IMR-90 (cell line): Measurements from ENCODE around the gene GPR39. TPM values are rescaled to one million over a fixed set of nuclear protein-coding genes. Genes with fewer than 3 reads are reported as not detected.

Experiments
- ATAC-seq: fragments of 200-7000 bp; cut with Tn5 transposase; 2 replicates; pipeline ENCODE4 v1.9.1; 2020; ENCODE audit warnings: low read depth, mild to moderate bottlenecking, moderate library complexity
- BruUV-seq: library from RNA; stranded (reverse); fragments of 400-500 nt; replicated peaks from 2 replicates; lab custom pipeline; 2021; lab: Mats Ljungman, UMichigan
- CTCF ChIA-PET: fragments of 300-600 bp; formaldehyde crosslinking; extraction: SDS; loops from one replicate; lab custom pipeline; 2021; ENCODE audit warnings: antibody characterized with exemption; lab: Yijun Ruan, JAX
- POLR2A ChIA-PET: fragments of 300-600 bp; sonication (Branson Sonifier 250); formaldehyde crosslinking; loops from one replicate; lab custom pipeline; 2022; ENCODE audit warnings: antibody characterized with exemption; ENCODE audit not compliant: unreplicated experiment; lab: Charles Lee
- DNase-seq: peaks from one replicate; pipeline ENCODE4 v3.0.0; 2013
- H2AFZ ChIP-seq: replicated peaks from 2 replicates; pipeline ENCODE3; 2013; ENCODE audit warnings: low read length, mild to moderate bottlenecking; ENCODE audit not compliant: poor library complexity
- H2AK5ac ChIP-seq: 2 replicates; pipeline ENCODE4 v1.6.1; 2013; ENCODE audit warnings: low read depth, low read length, inconsistent platforms
- H2AK9ac ChIP-seq: replicated peaks from 2 replicates; pipeline ENCODE3; 2013; ENCODE audit warnings: mild to moderate bottlenecking, low read depth, low read length, moderate library complexity; ENCODE audit not compliant: poor library complexity
- H2BK120ac ChIP-seq: 2 replicates; pipeline ENCODE4 v1.6.1; 2013; ENCODE audit warnings: low read depth, low read length, inconsistent platforms
- H2BK15ac ChIP-seq: 3 replicates; pipeline ENCODE4 v1.6.1; 2013; ENCODE audit warnings: low read depth, low read length, inconsistent platforms
- H2BK20ac ChIP-seq: 2 replicates; pipeline ENCODE4 v1.6.1; 2013; ENCODE audit warnings: low read depth, mild to moderate bottlenecking, inconsistent platforms, low read length, moderate library complexity
- H2BK5ac ChIP-seq: 2 replicates; pipeline ENCODE4 v1.6.1; 2013; ENCODE audit warnings: mild to moderate bottlenecking, low read depth, low read length, inconsistent platforms; ENCODE audit not compliant: poor library complexity, severe bottlenecking
- H3K14ac ChIP-seq: replicated peaks from 2 replicates; pipeline ENCODE4 v1.6.1; 2013; ENCODE audit warnings: low read depth, low read length, inconsistent platforms
- H3K18ac ChIP-seq: 2 replicates; pipeline ENCODE4 v1.6.1; 2013; ENCODE audit warnings: low read depth, low read length, control low read depth
- H3K23ac ChIP-seq: 2 replicates; pipeline ENCODE4 v1.6.1; 2013; ENCODE audit warnings: low read depth, low read length, inconsistent platforms
- H3K27ac ChIP-seq: 2 replicates; pipeline ENCODE4 v1.5.1; 2013; ENCODE audit warnings: mild to moderate bottlenecking, control low read depth, low read length; ENCODE audit not compliant: insufficient read depth
- H3K27me3 ChIP-seq: 2 replicates; pipeline ENCODE4 v1.6.1; 2013; ENCODE audit warnings: low read length; ENCODE audit not compliant: control insufficient read depth, insufficient read depth
- H3K36me3 ChIP-seq: 2 replicates; pipeline ENCODE4 v1.6.1; 2013; ENCODE audit warnings: low read length, mixed read lengths; ENCODE audit not compliant: control insufficient read depth, insufficient read depth
- H3K4ac ChIP-seq: 2 replicates; pipeline ENCODE4 v1.6.1; 2013; ENCODE audit warnings: low read depth, low read length, inconsistent platforms
- H3K4me1 ChIP-seq: 2 replicates; pipeline ENCODE4 v1.6.1; 2013; ENCODE audit warnings: low read length, mixed read lengths; ENCODE audit not compliant: control insufficient read depth, insufficient read depth
- H3K4me2 ChIP-seq: 2 replicates; pipeline ENCODE4 v1.6.1; 2013; ENCODE audit warnings: low read depth, mild to moderate bottlenecking, control low read depth, low read length, moderate library complexity
- H3K4me3 ChIP-seq: 2 replicates; pipeline ENCODE4 v1.5.1; 2013; ENCODE audit warnings: low read depth, mild to moderate bottlenecking, control low read depth, low read length, moderate library complexity; ENCODE audit not compliant: insufficient read depth
- H3K56ac ChIP-seq: 2 replicates; pipeline ENCODE4 v1.6.1; 2013; ENCODE audit warnings: low read length, inconsistent platforms; ENCODE audit not compliant: insufficient read depth; ENCODE audit errors: extremely low read depth
- H3K79me1 ChIP-seq, 2 experiments: 2 replicates each; pipeline ENCODE4 v1.6.1; 2013; ENCODE audit warnings: low read length in 2 of 2, inconsistent platforms in 1 of 2, low read depth in 1 of 2
- H3K9ac ChIP-seq: 2 replicates; pipeline ENCODE4 v1.6.1; 2013; ENCODE audit warnings: low read depth, low read length, control low read depth
- H3K9me1 ChIP-seq: 2 replicates; pipeline ENCODE4 v1.6.1; 2013; ENCODE audit warnings: low read length, inconsistent platforms; ENCODE audit not compliant: insufficient read depth
- H3K9me3 ChIP-seq: 2 replicates; pipeline ENCODE4 v1.6.1; 2013; ENCODE audit warnings: low read length; ENCODE audit not compliant: control insufficient read depth, insufficient read depth
- H4K20me1 ChIP-seq: 2 replicates; pipeline ENCODE4 v1.6.1; 2013; ENCODE audit warnings: low read length, inconsistent platforms; ENCODE audit not compliant: insufficient read depth
- H4K5ac ChIP-seq: 2 replicates; pipeline ENCODE4 v1.6.1; 2013; ENCODE audit warnings: mild to moderate bottlenecking, low read depth, low read length, control low read depth
- H4K8ac ChIP-seq, 2 experiments: 2 replicates each; pipeline ENCODE4 v1.6.1; 2013; ENCODE audit warnings: low read depth in 2 of 2, low read length in 2 of 2, control low read depth in 1 of 2, inconsistent platforms in 1 of 2
- H4K91ac ChIP-seq: 2 replicates; pipeline ENCODE4 v1.6.1; 2013; ENCODE audit warnings: low read depth, low read length, inconsistent platforms; ENCODE audit not compliant: insufficient read depth
- CEBPB ChIP-seq: IDR thresholded peaks from 2 replicates; pipeline ENCODE4 v1.6.1; 2012; ENCODE audit warnings: low read depth, low read length, improper control_type of control experiment
- CTCF ChIP-seq: conservative IDR thresholded peaks from 2 replicates; pipeline ENCODE4 v1.5.1; 2012; ENCODE audit warnings: mild to moderate bottlenecking, low read depth, low read length, improper control_type of control experiment
- FOS ChIP-seq: fragments of 150-350 bp; IDR thresholded peaks from 2 replicates; pipeline ENCODE4 v1.6.1; 2016; ENCODE audit warnings: low read depth, low read length
- MAFK ChIP-seq: IDR thresholded peaks from 2 replicates; pipeline ENCODE4 v1.6.1; 2012; ENCODE audit warnings: low read depth, low read length, improper control_type of control experiment
- MAZ ChIP-seq: IDR thresholded peaks from 2 replicates; pipeline ENCODE4 v1.6.1; 2012; ENCODE audit warnings: low read depth, mild to moderate bottlenecking, low read length, improper control_type of control experiment, moderate library complexity, borderline replicate concordance
- USF2 ChIP-seq: fragments of 150-350 bp; IDR thresholded peaks from 2 replicates; pipeline ENCODE4 v1.6.1; 2017; ENCODE audit warnings: mild to moderate bottlenecking, antibody characterized with exemption, low read length, low read depth
- dilution Hi-C: fragments of 300-500 bp; cut with HindIII; formaldehyde crosslinking; loops from one replicate; pipeline ENCODE4 v1.14.3; 2018; ENCODE audit warnings: low sequenced_read_pairs; ENCODE audit not compliant: unreplicated experiment
- in situ Hi-C: fragments of 300-500 bp; cut with MboI; formaldehyde crosslinking; loops from 3 replicates; pipeline ENCODE4 v1.14.3; 2019; ENCODE audit warnings: low sequenced_read_pairs, inconsistent platforms, mixed read lengths
- intact Hi-C: fragments of 100-400 bp; cut with micrococcal nuclease; formaldehyde crosslinking; loops from 2 replicates; pipeline ENCODE4 v1.10.0; 2022
- polyA plus RNA-seq, 3 experiments: library from polyadenylated mRNA; depleted of rRNA; stranded (reverse); fragments of >200 nt; gene quantifications; 2 replicates each; pipeline ENCODE4 v1.2.3, GENCODE V29; 2012; ENCODE audit warnings: low replicate concordance in 1 of 3
- total RNA-seq: library from RNA; depleted of rRNA; stranded (reverse); fragments of >200 nt; gene quantifications from 2 replicates; pipeline ENCODE4 v1.2.3, GENCODE V29; 2012

The GPR39 gene
- total and polyA plus RNA-seq, 2 of the 4 experiments (the other 2 are of a cell fraction): 4.4 to 9.0 TPM

GRCh38 chr2:132374151-132374550, 42.5 kb upstream of the GPR39 start:
- no peak overlapping the region for H3K4me2 ChIP-seq
- H3K27ac ChIP-seq: no peak overlapping the region
- H3K4me3 ChIP-seq: no peak overlapping the region
- no peak overlapping the region for H2AK5ac ChIP-seq
- H3K56ac ChIP-seq: no peak overlapping the region
- no TSS peak for BruUV-seq
- in situ Hi-C loops: no loop called here
- H3K9me3 ChIP-seq: no peaks in the 10 kb centered on the region
- H3K4ac ChIP-seq: no peak overlapping the region
- no peak overlapping the region for H4K8ac ChIP-seq
- DNase-seq (no peak), ATAC-seq (no peak; the same call in 1 of the 2 replicates)
- no peaks in the 10 kb centered on the region for H3K36me3 ChIP-seq
- H4K5ac ChIP-seq: no peak overlapping the region
- ChIA-PET POLR2A (no interaction called here), CTCF (no interaction called here)
- H2AFZ ChIP-seq: no peak overlapping the region
- H4K20me1 ChIP-seq: no peaks in the 10 kb centered on the region
- no peak overlapping the region for H2BK5ac ChIP-seq
- intact Hi-C loops: no loop called here
- H2BK20ac ChIP-seq: no peak overlapping the region
- no peak overlapping the region for H3K23ac ChIP-seq
- no peak overlapping the region for H2BK15ac ChIP-seq
- dilution Hi-C loops: no loop called here
- no peak overlapping the region for H3K9ac ChIP-seq
- H2BK120ac ChIP-seq: no peak overlapping the region
- H3K79me1 ChIP-seq: no peaks in the 10 kb centered on the region
- no peak overlapping the region for H3K14ac ChIP-seq
- H2AK9ac ChIP-seq: no peak overlapping the region
- H3K4me1 ChIP-seq: 0 out of 2 replicates have a peak, but pooled peaks cover 2% of the 10 kb centered on the region
- TF ChIP-seq CEBPB (no peak), MAFK (no peak), MAZ (no peak), USF2 (no peak), FOS (no peak), CTCF (no peak)
- peaks cover 7% of the 10 kb centered on the region for H3K27me3 ChIP-seq
- no peak overlapping the region for H4K91ac ChIP-seq
- H3K18ac ChIP-seq: no peak overlapping the region
- H3K9me1 ChIP-seq: no peaks in the 10 kb centered on the region
